IPS DF 6.9 (cell line): ENCODE results near the gene CDC23.
"Not testable (repeated sequence)": the region's sequence is repeated elsewhere in the genome, so short reads cannot be mapped to it uniquely, and the experiment has no call there.

Experiments used
- DNase-seq: peaks from one replicate; pipeline ENCODE4 v3.0.0-alpha.2; 2013; ENCODE audit warnings: low read depth, low spot score
- H3K27ac ChIP-seq: one replicate; pipeline ENCODE4 v1.5.1; 2013; ENCODE audit warnings: low read length, control low read depth
- H3K27me3 ChIP-seq: 2 replicates; pipeline ENCODE4 v1.6.1; 2013; ENCODE audit warnings: mild to moderate bottlenecking, low read length; ENCODE audit not compliant: control insufficient read depth, insufficient read depth
- H3K36me3 ChIP-seq: 2 replicates; pipeline ENCODE4 v1.6.1; 2013; ENCODE audit warnings: low read length; ENCODE audit not compliant: control insufficient read depth, insufficient read depth
- H3K4me1 ChIP-seq: 2 replicates; pipeline ENCODE4 v1.6.1; 2013; ENCODE audit warnings: low read length; ENCODE audit not compliant: control insufficient read depth, insufficient read depth
- H3K4me3 ChIP-seq: 2 replicates; pipeline ENCODE4 v1.5.1; 2013; ENCODE audit warnings: mild to moderate bottlenecking, low read length
- H3K9me3 ChIP-seq: 2 replicates; pipeline ENCODE4 v1.6.1; 2013; ENCODE audit warnings: low read length, inconsistent platforms; ENCODE audit not compliant: control insufficient read depth, insufficient read depth
- WGBS: extraction: QIAGEN DNeasy Blood & Tissue Kit; methylation state at CpG from one replicate; pipeline ENCODE4 v1.1.7; 2013; ENCODE audit warnings: mixed read lengths, missing lambda C conversion rate; ENCODE audit not compliant: insufficient read length, insufficient coverage; 5-methylcytosine and 5-hydroxymethylcytosine counted together

Gene CDC23

GRCh38 chr5:138213161-138214029 lies at the start of gene CDC23:
Gene CDC23, minus strand, starts transcription at chr5:138213323. Its CDS starts 11 bp downstream, at chr5:138213312.
- no peak within 1 kb of the TSS for H3K27ac ChIP-seq
- peak; percentile 97 for DNase-seq
- no peaks in the 10 kb centered on the region for H3K36me3 ChIP-seq
- WGBS: no CpG with 5 or more reads among the region's 32 CpGs
- no peaks in the 10 kb centered on the region for H3K4me1 ChIP-seq
- H3K9me3 ChIP-seq: no peaks in the 10 kb centered on the region
- peak within 1 kb of the TSS; percentile 74 for H3K4me3 ChIP-seq
- no peaks in the 10 kb centered on the region for H3K27me3 ChIP-seq

- H3K4me3 ChIP-seq: no peak overlapping the region
- no peaks in the 10 kb centered on the region for H3K4me1 ChIP-seq
- no peaks in the 10 kb centered on the region; the same call in 1 of the 2 replicates for H3K27me3 ChIP-seq
- no peak overlapping the region for H3K27ac ChIP-seq
- H3K9me3 ChIP-seq: no peaks in the 10 kb centered on the region
- no CpG with 5 or more reads among the region's 4 CpGs for WGBS
- no peak for DNase-seq
- no peaks in the 10 kb centered on the region for H3K36me3 ChIP-seq
These were observed 45.7 kb upstream of the CDC23 start for GRCh38 chr5:138258704-138259292.

- WGBS: no CpG with 5 or more reads among the region's 29 CpGs
- Histone ChIP-seq H3K4me1 (no peaks in the 10 kb centered on the region), H3K36me3 (no peaks in the 10 kb centered on the region), H3K9me3 (no peaks in the 10 kb centered on the region), H3K4me3 (no peak overlapping the region), H3K27me3 (no peaks in the 10 kb centered on the region; the same call in 1 of the 2 replicates), H3K27ac (no peak overlapping the region)
- no peak for DNase-seq
These were observed 44.5 kb upstream of the CDC23 start for GRCh38 chr5:138257583-138257982.

GRCh38 chr5:138252944-138253343 lies 39.8 kb upstream of the CDC23 start:
- Histone ChIP-seq H3K27ac (no peak overlapping the region), H3K36me3 (no peaks in the 10 kb centered on the region), H3K4me3 (no peak overlapping the region), H3K27me3 (no peaks in the 10 kb centered on the region; the same call in 1 of the 2 replicates), H3K9me3 (no peaks in the 10 kb centered on the region), H3K4me1 (no peaks in the 10 kb centered on the region)
- WGBS: no CpG with 5 or more reads among the region's 3 CpGs
- no peak for DNase-seq

GRCh38 chr5:138247800-138248199 lies 34.7 kb upstream of the CDC23 start:
- H3K27me3 ChIP-seq, H3K4me1 ChIP-seq, H3K36me3 ChIP-seq, DNase-seq, H3K4me3 ChIP-seq, H3K9me3 ChIP-seq, H3K27ac ChIP-seq: not testable (repeated sequence)
- no CpG with 5 or more reads among the region's 2 CpGs for WGBS

- H3K27ac ChIP-seq: no peak overlapping the region
- WGBS: no CpG with 5 or more reads among the region's 4 CpGs
- H3K27me3 ChIP-seq: peaks cover 5% of the 10 kb centered on the region; the same call in 1 of the 2 replicates
- no peaks in the 10 kb centered on the region for H3K4me1 ChIP-seq
- no peaks in the 10 kb centered on the region for H3K9me3 ChIP-seq
- no peaks in the 10 kb centered on the region for H3K36me3 ChIP-seq
- H3K4me3 ChIP-seq: no peak overlapping the region
- no peak for DNase-seq
These were observed 33.7 kb upstream of the CDC23 start for GRCh38 chr5:138246822-138247221.

GRCh38 chr5:138246334-138246733 lies 33.2 kb upstream of the CDC23 start:
- Histone ChIP-seq H3K4me3 (no peak overlapping the region), H3K9me3 (no peaks in the 10 kb centered on the region), H3K4me1 (no peaks in the 10 kb centered on the region), H3K27me3 (peaks cover 8% of the 10 kb centered on the region; the same call in 1 of the 2 replicates), H3K27ac (no peak overlapping the region), H3K36me3 (no peaks in the 10 kb centered on the region)
- no CpG with 5 or more reads among the region's 4 CpGs for WGBS
- DNase-seq: no peak

- peaks cover 14% of the 10 kb centered on the region for H3K27me3 ChIP-seq
- DNase-seq: no peak
- no peaks in the 10 kb centered on the region for H3K36me3 ChIP-seq
- H3K9me3 ChIP-seq: no peaks in the 10 kb centered on the region
- WGBS: no CpG with 5 or more reads among the region's 1 CpG
- H3K4me1 ChIP-seq: no peaks in the 10 kb centered on the region
- no peak overlapping the region for H3K27ac ChIP-seq
- no peak overlapping the region for H3K4me3 ChIP-seq
These were observed 32.6 kb upstream of the CDC23 start for GRCh38 chr5:138245717-138246116.

- H3K9me3 ChIP-seq: no peaks in the 10 kb centered on the region
- H3K27ac ChIP-seq: no peak overlapping the region
- no peak for DNase-seq
- H3K4me1 ChIP-seq: no peaks in the 10 kb centered on the region
- WGBS: no CpG with 5 or more reads among the region's 2 CpGs
- H3K36me3 ChIP-seq: no peaks in the 10 kb centered on the region
- peaks cover 15% of the 10 kb centered on the region for H3K27me3 ChIP-seq
- H3K4me3 ChIP-seq: no peak overlapping the region
These were observed 30.7 kb upstream of the CDC23 start for GRCh38 chr5:138243794-138244193.

GRCh38 chr5:138241688-138242571 lies 28.8 kb upstream of the CDC23 start:
- Histone ChIP-seq H3K36me3 (no peaks in the 10 kb centered on the region), H3K27ac (no peak overlapping the region), H3K4me1 (no peaks in the 10 kb centered on the region), H3K4me3 (peak overlapping the region; percentile 43; the same call in 1 of the 2 replicates), H3K9me3 (no peaks in the 10 kb centered on the region), H3K27me3 (peaks cover 15% of the 10 kb centered on the region)
- no peak for DNase-seq
- no CpG with 5 or more reads among the region's 67 CpGs for WGBS
